Adrenal gland (tissue), 5 donors: ENCODE data around the gene AFTPH.

Experiments
- CTCF ChIP-seq, 6 experiments: fragments of 450-650 bp in 4 of 6; fragments of 200-600 bp in 2 of 6; sonication (generic) in 1 of 6; IDR thresholded peaks; 1 replicate in 5 of 6; 2 replicates in 1 of 6; pipeline versions ENCODE4 v1.5.1 to v1.8.0; 2016 to 2021; ENCODE audit warnings: antibody characterized with exemption in 6 of 6, mild to moderate bottlenecking in 2 of 6, moderate library complexity in 1 of 6
- POLR2A ChIP-seq, 2 donors: fragments of 450-650 bp; IDR thresholded peaks; one replicate each; pipeline ENCODE4 v1.6.1; 2017; ENCODE audit warnings: antibody characterized with exemption in 2 of 2, mild to moderate bottlenecking in 2 of 2, moderate library complexity in 1 of 2
- donor health status: DM: no; HTN: no; CAD: no.

- no peak for TF ChIP-seq CTCF (IDR thresholded peaks at IDR 0.05)
- peak in 1 of 2 donors; percentile 27 for TF ChIP-seq POLR2A (IDR thresholded peaks at IDR 0.05)
These were observed 1.1 kb downstream of the AFTPH start for GRCh38 chr2:64525317-64525613.
